22Rv1 (cell line): Measurements from ENCODE around the gene NMNAT3.

Source experiments
- CTCF ChIP-seq: fragments of 450-650 bp; IDR thresholded peaks from 2 replicates; pipeline ENCODE4 v1.5.1; 2017; ENCODE audit warnings: mild to moderate bottlenecking
- ZFX ChIP-seq: fragments of 450-650 bp; IDR thresholded peaks from 2 replicates; pipeline ENCODE4 v1.6.1; 2017; ENCODE audit warnings: antibody characterized with exemption, borderline replicate concordance

- TF ChIP-seq CTCF (no peak), ZFX (no peak)
Measured at GRCh38 chr3:139571711-139572110, 106.1 kb downstream of the NMNAT3 start.
